PFSK-1 (cell line): ENCODE measurements around the gene NKX6-2.

Experiments used
- FOXP2 ChIP-seq: optimal IDR thresholded peaks from 2 replicates; pipeline ENCODE3; 2011; ENCODE audit warnings: borderline replicate concordance, control low read depth, inconsistent platforms; ENCODE audit not compliant: insufficient read depth; ENCODE audit errors: extremely low read length, extremely low read depth
- POLR2AphosphoS5 ChIP-seq: IDR thresholded peaks from 2 replicates; pipeline ENCODE4 v1.6.1; 2012; ENCODE audit warnings: low read depth, mild to moderate bottlenecking, control low read depth, low read length, moderate library complexity
- REST ChIP-seq, 2 experiments: IDR thresholded peaks; 2 replicates each; pipeline versions ENCODE4 v1.6.1 to v1.8.0; 2011 to 2012; ENCODE audit warnings: low read depth in 2 of 2, low read length in 2 of 2, control low read depth in 1 of 2, inconsistent platforms in 1 of 2, mild to moderate bottlenecking in 1 of 2, moderate library complexity in 1 of 2; ENCODE audit not compliant: insufficient read depth in 1 of 2
- SIN3A ChIP-seq: IDR thresholded peaks from 2 replicates; pipeline ENCODE4 v1.6.1; 2012; ENCODE audit warnings: mild to moderate bottlenecking, low read length, moderate library complexity, borderline replicate concordance; ENCODE audit not compliant: insufficient read depth
- TAF1 ChIP-seq: IDR thresholded peaks from 2 replicates; pipeline ENCODE4 v1.6.1; 2012; ENCODE audit warnings: low read length, control low read depth, borderline replicate concordance; ENCODE audit not compliant: insufficient read depth

The NKX6-2 gene

GRCh38 chr10:132756591-132756990 is 29.4 kb downstream of the NKX6-2 start:
- TF ChIP-seq TAF1: no peak
- TF ChIP-seq POLR2AphosphoS5: no peak
- TF ChIP-seq FOXP2: no peak
- TF ChIP-seq REST (IDR thresholded peaks at IDR 0.05; ENCODE audit: insufficient read depth in 1 of 2, low read depth in 2 of 2, low read length in 2 of 2): no peak
- TF ChIP-seq SIN3A: no peak

- no peak for TF ChIP-seq FOXP2
Measured at GRCh38 chr10:132755166-132755711, 30.7 kb downstream of the NKX6-2 start.

GRCh38 chr10:132754071-132754470 is 31.9 kb downstream of the NKX6-2 start:
- TF ChIP-seq REST (IDR thresholded peaks at IDR 0.05; ENCODE audit: insufficient read depth in 1 of 2, low read depth in 2 of 2, low read length in 2 of 2) (no peak), FOXP2 (no peak), SIN3A (no peak), TAF1 (no peak), POLR2AphosphoS5 (no peak)

- TF ChIP-seq REST (IDR thresholded peaks at IDR 0.05; ENCODE audit: insufficient read depth in 1 of 2, low read depth in 2 of 2, low read length in 2 of 2) (no peak), POLR2AphosphoS5 (no peak), SIN3A (no peak), FOXP2 (no peak), TAF1 (no peak)
Measured at GRCh38 chr10:132753596-132753995, 32.4 kb downstream of the NKX6-2 start.

GRCh38 chr10:132752961-132753360 is 33.0 kb downstream of the NKX6-2 start:
- TF ChIP-seq REST (IDR thresholded peaks at IDR 0.05; ENCODE audit: insufficient read depth in 1 of 2, low read depth in 2 of 2, low read length in 2 of 2) (no peak), TAF1 (no peak), SIN3A (no peak), POLR2AphosphoS5 (no peak)
